Gastrocnemius medialis (tissue), 4 donors: Measurements from ENCODE around the gene HELZ2.

Experiments used
- CTCF ChIP-seq, 5 experiments: fragments of 450-650 bp in 3 of 5; fragments of 200-600 bp in 2 of 5; sonication (generic) in 2 of 5; IDR thresholded peaks in 4 of 5; conservative IDR thresholded peaks in 1 of 5; 1 replicate in 4 of 5; 2 replicates in 1 of 5; pipeline ENCODE4 v1.5.1; 2016 to 2019; ENCODE audit warnings: antibody characterized with exemption in 5 of 5, mild to moderate bottlenecking in 3 of 5, moderate library complexity in 3 of 5
- POLR2A ChIP-seq, 2 donors: fragments of 450-650 bp; IDR thresholded peaks; one replicate each; pipeline ENCODE4 v1.6.1; 2017; ENCODE audit warnings: antibody characterized with exemption in 2 of 2, mild to moderate bottlenecking in 2 of 2, moderate library complexity in 2 of 2

- TF ChIP-seq CTCF (IDR thresholded peaks at IDR 0.05 in 4 of 5, conservative IDR thresholded peaks at IDR 0.05 in 1 of 5) (no peak), POLR2A (IDR thresholded peaks at IDR 0.05) (no peak)
These were observed 10.7 kb downstream of the HELZ2 start for GRCh38 chr20:63563225-63563935.
